Activated T-cell treated with anti-CD3 and anti-CD28 coated beads, Interleukin-2, amount 50 U/mL, for 72 hours (primary cell): ENCODE measurements around the gene MAJIN. TPM values are rescaled to one million over a fixed set of nuclear protein-coding genes. Genes with fewer than 3 reads are reported as not detected.

Source experiments
- ATAC-seq, 2 donors: fragments of 150-1000 bp; cut with Tn5 transposase; replicated peaks in 1 of 2; 2 replicates each; pipeline ENCODE4 v1.10.0; 2021; ENCODE audit warnings: moderate library complexity in 2 of 2, mild to moderate bottlenecking in 1 of 2
- DNase-seq, 2 donors: peaks; one replicate each; pipeline ENCODE4 v3.0.0; 2021 to 2022; ENCODE audit warnings: mixed read lengths in 1 of 2
- H3K27ac Mint-ChIP-seq: one replicate; pipeline ENCODE4 v1.8.0; 2022; ENCODE audit warnings: mild to moderate bottlenecking, moderate library complexity, mixed read lengths
- H3K27me3 Mint-ChIP-seq: one replicate; pipeline ENCODE4 v1.8.0; 2022; ENCODE audit warnings: low read depth, mixed read lengths
- H3K36me3 Mint-ChIP-seq, 2 donors: one replicate each; pipeline ENCODE4 v1.8.0; 2022; ENCODE audit warnings: mixed read lengths in 2 of 2, mild to moderate bottlenecking in 1 of 2; ENCODE audit not compliant: insufficient read depth in 2 of 2
- H3K4me1 Mint-ChIP-seq: one replicate; pipeline ENCODE4 v1.8.0; 2022; ENCODE audit warnings: low read depth, mixed read lengths
- H3K4me3 Mint-ChIP-seq, 2 donors: one replicate each; pipeline ENCODE4 v1.8.0; 2022; ENCODE audit warnings: mild to moderate bottlenecking in 2 of 2, mixed read lengths in 2 of 2, moderate library complexity in 2 of 2
- H3K9me3 Mint-ChIP-seq, 2 donors: one replicate each; pipeline ENCODE4 v1.8.0; 2022; ENCODE audit warnings: mixed read lengths in 2 of 2
- total RNA-seq, 2 donors: library from RNA; stranded (reverse); gene quantifications; one replicate each; pipeline ENCODE4 v1.2.3, GENCODE V29; 2022

The MAJIN gene
- total RNA-seq, 2 donors from 2014 or later: 1.7 to 2.7 TPM

DNA sequence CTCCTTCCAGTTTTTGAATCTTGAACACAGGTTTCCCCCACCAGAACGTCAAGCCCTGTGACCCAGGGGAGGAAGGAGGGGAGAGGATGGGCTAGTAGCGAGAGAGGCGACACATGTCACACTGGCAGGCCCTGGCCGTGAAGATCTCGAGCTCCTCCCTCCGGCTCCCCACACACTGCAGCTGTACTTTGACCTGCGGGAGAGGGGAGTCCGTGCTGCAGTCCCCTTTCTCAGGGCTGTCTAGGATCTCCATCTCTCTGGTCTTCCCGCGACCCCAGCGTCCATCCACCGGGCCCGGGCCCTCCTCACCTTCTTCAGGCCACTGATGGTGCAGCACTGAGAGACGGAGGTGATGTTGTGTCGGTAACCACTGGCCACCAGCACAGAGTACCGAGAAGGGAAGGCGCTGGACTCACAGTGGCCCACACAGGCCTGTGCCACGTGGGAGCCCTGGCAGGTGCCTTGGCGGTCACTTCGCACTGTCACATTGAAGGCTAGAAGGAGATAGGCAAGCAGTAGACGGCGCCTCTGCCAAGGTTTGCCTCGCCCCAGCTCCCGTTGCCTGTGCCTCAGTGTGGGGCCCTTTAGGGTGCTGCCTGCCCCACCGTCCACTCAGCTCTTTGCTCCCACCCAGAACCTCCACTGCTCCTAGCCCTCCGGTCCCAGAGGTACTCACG, 37.1 kb downstream of the MAJIN start:
- Mint-ChIP-seq H3K27me3 (no peaks in the 10 kb centered on the region), H3K9me3 (no peaks in the 10 kb centered on the region), H3K4me1 (no peaks in the 10 kb centered on the region), H3K4me3 (no peak overlapping the region), H3K27ac (no peak overlapping the region), H3K36me3 (peaks cover 0 to 3% of the 10 kb centered on the region in 2 donors)
- DNase-seq (no peak), ATAC-seq (no peak)

DNA sequence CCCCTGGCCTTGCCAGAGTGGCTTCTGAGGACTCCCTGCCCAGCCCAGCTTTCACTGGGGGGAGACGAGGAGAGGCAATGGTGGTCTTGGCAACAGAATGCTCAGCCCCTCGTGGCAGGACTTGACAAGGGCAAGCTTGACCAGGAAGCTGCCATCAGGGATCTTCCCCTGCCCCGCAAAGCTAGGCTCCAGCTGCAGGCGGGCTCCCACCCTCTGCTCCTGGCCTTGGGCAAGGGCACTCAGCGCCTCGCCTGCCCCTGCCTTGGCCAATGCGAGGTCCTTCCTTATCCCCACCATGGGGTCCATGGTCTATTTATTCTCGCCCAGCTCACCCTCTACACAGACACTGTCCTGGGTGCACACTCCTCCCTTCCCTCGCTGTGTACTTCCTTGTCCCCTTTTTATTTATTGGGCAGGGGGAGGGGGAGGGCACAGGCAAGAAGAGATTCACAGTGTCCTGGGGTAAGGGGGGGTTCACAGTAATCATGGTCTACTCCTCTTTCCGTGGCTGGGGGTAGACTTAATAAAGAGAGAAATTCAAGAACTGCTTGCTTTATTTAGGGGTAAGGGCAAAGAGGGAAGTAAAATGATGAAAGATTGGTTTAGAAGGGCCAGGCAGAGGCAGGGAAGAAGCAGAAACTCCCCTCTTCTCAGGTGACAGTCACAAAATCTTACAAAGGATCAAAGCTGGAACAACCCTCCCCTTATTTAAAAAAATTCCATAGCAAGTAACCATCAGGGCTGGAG, 37.8 kb downstream of the MAJIN start:
- peaks cover 0 to 3% of the 10 kb centered on the region in 2 donors for H3K36me3 Mint-ChIP-seq
- H3K27ac Mint-ChIP-seq: no peak overlapping the region
- DNase-seq (no peak), ATAC-seq (no peak)
- H3K4me3 Mint-ChIP-seq: no peak overlapping the region
- no peaks in the 10 kb centered on the region for H3K9me3 Mint-ChIP-seq
- H3K27me3 Mint-ChIP-seq: no peaks in the 10 kb centered on the region
- H3K4me1 Mint-ChIP-seq: no peaks in the 10 kb centered on the region

GRCh38 chr11:64933213-64933934, 38.5 kb downstream of the MAJIN start:
- H3K9me3 Mint-ChIP-seq: no peaks in the 10 kb centered on the region
- no peak for ATAC-seq
- H3K27ac Mint-ChIP-seq: no peak overlapping the region
- peaks cover 0 to 3% of the 10 kb centered on the region in 2 donors for H3K36me3 Mint-ChIP-seq
- no peak overlapping the region for H3K4me3 Mint-ChIP-seq
- no peaks in the 10 kb centered on the region for H3K4me1 Mint-ChIP-seq
- DNase-seq: no peak
- no peaks in the 10 kb centered on the region for H3K27me3 Mint-ChIP-seq

DNA sequence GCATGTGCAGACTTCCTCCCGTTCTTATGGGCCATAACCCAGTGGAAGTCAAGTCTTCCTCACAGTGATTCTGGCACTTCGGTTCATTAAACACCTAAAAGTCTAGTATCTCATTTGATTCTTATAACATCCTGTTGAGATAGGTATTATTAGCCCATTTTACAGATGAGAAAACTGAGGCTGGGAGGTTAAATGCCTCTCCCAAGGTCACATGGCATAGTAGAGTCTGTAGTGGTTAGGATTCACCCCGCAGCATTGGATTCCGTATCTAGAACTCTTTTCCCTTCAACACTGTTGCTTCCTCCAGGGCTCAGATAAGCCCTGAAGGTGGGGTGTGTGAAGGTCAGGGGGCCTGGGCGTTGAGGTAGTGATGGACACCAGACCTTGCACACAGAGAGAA, 39.6 kb downstream of the MAJIN start:
- Mint-ChIP-seq H3K36me3 (peaks cover 0 to 3% of the 10 kb centered on the region in 2 donors), H3K4me1 (no peaks in the 10 kb centered on the region), H3K9me3 (no peaks in the 10 kb centered on the region), H3K4me3 (no peak overlapping the region), H3K27me3 (no peaks in the 10 kb centered on the region), H3K27ac (no peak overlapping the region)
- DNase-seq (no peak), ATAC-seq (no peak)

- Mint-ChIP-seq H3K9me3 (no peaks in the 10 kb centered on the region), H3K27ac (no peak overlapping the region)
Observed at GRCh38 chr11:64931290-64931689, 40.6 kb downstream of the MAJIN start.

DNA sequence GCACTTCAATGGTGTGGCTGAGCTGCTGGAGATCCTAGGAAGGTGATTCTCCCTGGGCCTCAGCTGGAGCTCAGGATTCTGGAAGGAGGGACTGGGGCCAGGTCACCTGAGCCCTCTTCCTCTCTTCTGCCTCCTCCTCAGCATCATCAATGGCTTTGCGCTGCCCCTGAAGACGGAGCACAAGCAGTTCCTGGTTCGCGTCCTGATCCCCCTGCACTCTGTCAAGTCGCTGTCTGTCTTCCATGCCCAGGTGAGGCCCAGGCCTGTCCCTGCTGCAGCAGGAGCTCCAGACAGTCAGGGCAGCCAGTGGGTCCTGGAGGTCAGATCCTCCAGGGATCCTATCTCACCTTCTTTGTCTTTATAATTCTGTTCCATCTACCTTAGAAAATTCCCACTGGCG, 41.6 kb downstream of the MAJIN start:
- DNase-seq (no peak), ATAC-seq (no peak)
- no peaks in the 10 kb centered on the region for H3K9me3 Mint-ChIP-seq
- H3K36me3 Mint-ChIP-seq: peaks cover 0 to 3% of the 10 kb centered on the region in 2 donors
- no peaks in the 10 kb centered on the region for H3K27me3 Mint-ChIP-seq
- H3K4me3 Mint-ChIP-seq: no peak overlapping the region
- H3K4me1 Mint-ChIP-seq: peaks cover under 1% of the 10 kb centered on the region
- no peak overlapping the region for H3K27ac Mint-ChIP-seq

More at GRCh38 chr11:64931290-64931689, 40.6 kb downstream of the MAJIN start:
- no peaks in the 10 kb centered on the region for H3K27me3 Mint-ChIP-seq
- no peak for ATAC-seq
- H3K4me1 Mint-ChIP-seq: no peaks in the 10 kb centered on the region
- no peak for DNase-seq
- peaks cover 0 to 3% of the 10 kb centered on the region in 2 donors for H3K36me3 Mint-ChIP-seq
- no peak overlapping the region for H3K4me3 Mint-ChIP-seq

GRCh38 chr11:64929625-64930024, 42.3 kb downstream of the MAJIN start:
- peaks cover 0 to 3% of the 10 kb centered on the region in 2 donors for H3K36me3 Mint-ChIP-seq
- H3K27me3 Mint-ChIP-seq: no peaks in the 10 kb centered on the region
- H3K27ac Mint-ChIP-seq: no peak overlapping the region
- no peak overlapping the region for H3K4me3 Mint-ChIP-seq
- H3K4me1 Mint-ChIP-seq: peaks cover 6% of the 10 kb centered on the region
- no peak for DNase-seq
- ATAC-seq: no peak
- no peaks in the 10 kb centered on the region for H3K9me3 Mint-ChIP-seq

GRCh38 chr11:64928957-64929356, 43.0 kb downstream of the MAJIN start:
- H3K4me1 Mint-ChIP-seq: peaks cover 12% of the 10 kb centered on the region
- no peaks in the 10 kb centered on the region for H3K27me3 Mint-ChIP-seq
- ATAC-seq: no peak
- H3K27ac Mint-ChIP-seq: no peak overlapping the region
- no peaks in the 10 kb centered on the region for H3K9me3 Mint-ChIP-seq
- peaks cover 0 to 3% of the 10 kb centered on the region in 2 donors for H3K36me3 Mint-ChIP-seq
- H3K4me3 Mint-ChIP-seq: no peak overlapping the region
- no peak for DNase-seq

- DNase-seq: no peak
- ATAC-seq: no peak
- Mint-ChIP-seq H3K27me3 (no peaks in the 10 kb centered on the region), H3K36me3 (peaks cover 0 to 3% of the 10 kb centered on the region in 2 donors), H3K4me1 (peaks cover 22% of the 10 kb centered on the region), H3K27ac (no peak overlapping the region), H3K4me3 (no peak overlapping the region), H3K9me3 (no peaks in the 10 kb centered on the region)
Observed at GRCh38 chr11:64926689-64927088, 45.2 kb downstream of the MAJIN start.

DNA sequence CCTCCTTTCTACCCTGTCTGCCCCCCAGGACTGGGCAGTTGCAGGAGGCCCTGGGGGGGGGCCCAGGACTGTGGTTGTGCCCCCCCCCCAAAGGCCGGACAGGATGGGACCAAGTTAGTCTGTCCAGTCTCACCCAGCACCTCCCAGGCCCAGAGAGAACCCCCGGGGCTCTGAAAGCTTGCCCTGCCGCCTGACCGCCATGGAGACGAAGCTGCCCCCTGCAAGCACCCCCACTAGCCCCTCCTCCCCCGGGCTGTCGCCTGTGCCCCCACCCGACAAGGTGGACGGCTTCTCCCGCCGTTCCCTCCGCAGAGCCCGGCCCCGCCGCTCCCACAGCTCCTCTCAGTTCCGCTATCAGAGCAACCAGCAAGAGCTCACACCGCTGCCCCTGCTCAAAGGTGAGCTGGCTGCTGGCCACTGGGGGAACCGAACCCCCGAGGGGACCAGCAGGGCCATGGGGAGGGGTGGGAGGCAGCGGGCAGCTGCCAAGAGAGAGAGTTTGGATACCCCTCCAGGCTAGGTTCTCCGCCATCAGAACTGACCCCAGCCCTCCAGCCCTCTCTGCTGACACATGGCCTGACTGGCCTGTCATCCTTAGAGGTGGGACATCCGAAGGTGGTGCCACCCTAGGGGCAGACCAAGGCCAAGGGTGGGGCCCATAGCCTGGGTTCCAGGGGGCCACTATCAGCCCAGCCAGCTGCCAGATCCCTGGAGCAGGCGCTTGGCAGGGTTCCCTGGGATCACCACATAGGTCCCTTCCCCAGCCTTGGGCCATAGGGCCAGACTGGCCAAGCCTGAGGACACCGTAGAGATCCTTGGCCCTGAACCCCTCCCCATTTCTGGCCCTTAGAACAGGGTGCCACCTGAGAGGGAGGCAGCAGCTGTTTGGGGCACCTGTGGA, 46.1 kb downstream of the MAJIN start:
- no peaks in the 10 kb centered on the region for H3K27me3 Mint-ChIP-seq
- no peaks in the 10 kb centered on the region for H3K9me3 Mint-ChIP-seq
- ATAC-seq: no peak
- peaks cover 0 to 3% of the 10 kb centered on the region in 2 donors for H3K36me3 Mint-ChIP-seq
- peak overlapping the region; percentile 99 for H3K4me3 Mint-ChIP-seq
- peaks cover 22% of the 10 kb centered on the region for H3K4me1 Mint-ChIP-seq
- H3K27ac Mint-ChIP-seq: no peak overlapping the region
- DNase-seq: no peak

DNA sequence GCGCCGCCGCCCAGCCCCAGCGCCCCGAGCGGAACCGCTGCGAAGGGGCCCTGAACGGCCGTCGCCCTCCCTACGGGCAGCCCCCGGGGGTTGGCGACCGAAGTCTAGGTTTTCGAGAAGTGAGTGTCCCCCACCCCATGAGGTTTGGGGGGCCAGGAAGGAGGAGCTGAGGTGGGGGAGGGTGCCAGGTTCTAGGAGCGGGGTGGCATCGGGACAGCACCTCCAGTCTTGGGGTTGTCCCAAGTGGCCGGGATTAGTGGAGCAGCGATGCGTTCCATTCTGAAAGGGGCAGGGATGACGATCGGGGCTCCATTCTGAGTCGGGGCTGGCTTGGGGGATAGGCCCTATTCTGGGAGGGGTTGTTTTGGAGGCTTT, 47.0 kb downstream of the MAJIN start:
- ATAC-seq (no peak), DNase-seq (peak in 1 of 2 donors; percentile 16)
- peaks cover 22% of the 10 kb centered on the region for H3K4me1 Mint-ChIP-seq
- H3K36me3 Mint-ChIP-seq: no peaks in the 10 kb centered on the region
- no peaks in the 10 kb centered on the region for H3K27me3 Mint-ChIP-seq
- H3K4me3 Mint-ChIP-seq: peak overlapping the region; percentile 99
- no peak overlapping the region for H3K27ac Mint-ChIP-seq
- no peaks in the 10 kb centered on the region for H3K9me3 Mint-ChIP-seq

GRCh38 chr11:64923944-64924909, 47.7 kb downstream of the MAJIN start, which contains the start of gene PPP2R5B:
Gene PPP2R5B (plus strand): TSS chr11:64924689. CDS start chr11:64925735, 1,046 bp downstream.
- DNase-seq (peak; percentile 92 to 93), ATAC-seq (peak; percentile 94 to 95)
- Mint-ChIP-seq H3K27ac (peak within 1 kb of the TSS; percentile 98), H3K9me3 (no peaks in the 10 kb centered on the region), H3K4me3 (peak within 1 kb of the TSS; percentile 99), H3K27me3 (no peaks in the 10 kb centered on the region), H3K4me1 (peaks cover 22% of the 10 kb centered on the region), H3K36me3 (no peaks in the 10 kb centered on the region)
